ENCODE results near the gene PRKN.

PRKN gene

DNA sequence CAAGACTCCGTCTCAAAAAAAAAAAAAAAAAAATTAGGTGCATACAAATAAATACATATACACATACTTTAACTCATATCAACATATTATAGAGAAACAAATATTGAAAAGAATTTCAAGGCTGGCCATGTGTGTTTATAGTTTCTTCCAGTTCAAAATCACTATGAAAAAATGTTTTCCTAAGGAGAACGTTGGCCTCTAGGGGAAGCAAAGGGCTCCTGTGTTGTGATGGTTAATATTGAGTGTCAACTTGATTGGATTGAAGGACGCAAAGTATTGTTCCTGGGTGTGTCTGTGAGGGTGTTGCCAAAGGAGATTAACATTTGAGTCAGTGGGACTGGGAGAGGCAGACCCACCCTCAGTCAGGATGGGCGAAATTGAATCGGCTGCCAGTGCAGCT lies 1271.7 kb downstream of the PRKN start:
- DNase-seq (ENCODE audit: low read depth, low spot score): no peak
- H3K4me3 ChIP-seq (ENCODE audit: low read depth, low read length): no peak overlapping the region
- TF ChIP-seq, protein P1, sequence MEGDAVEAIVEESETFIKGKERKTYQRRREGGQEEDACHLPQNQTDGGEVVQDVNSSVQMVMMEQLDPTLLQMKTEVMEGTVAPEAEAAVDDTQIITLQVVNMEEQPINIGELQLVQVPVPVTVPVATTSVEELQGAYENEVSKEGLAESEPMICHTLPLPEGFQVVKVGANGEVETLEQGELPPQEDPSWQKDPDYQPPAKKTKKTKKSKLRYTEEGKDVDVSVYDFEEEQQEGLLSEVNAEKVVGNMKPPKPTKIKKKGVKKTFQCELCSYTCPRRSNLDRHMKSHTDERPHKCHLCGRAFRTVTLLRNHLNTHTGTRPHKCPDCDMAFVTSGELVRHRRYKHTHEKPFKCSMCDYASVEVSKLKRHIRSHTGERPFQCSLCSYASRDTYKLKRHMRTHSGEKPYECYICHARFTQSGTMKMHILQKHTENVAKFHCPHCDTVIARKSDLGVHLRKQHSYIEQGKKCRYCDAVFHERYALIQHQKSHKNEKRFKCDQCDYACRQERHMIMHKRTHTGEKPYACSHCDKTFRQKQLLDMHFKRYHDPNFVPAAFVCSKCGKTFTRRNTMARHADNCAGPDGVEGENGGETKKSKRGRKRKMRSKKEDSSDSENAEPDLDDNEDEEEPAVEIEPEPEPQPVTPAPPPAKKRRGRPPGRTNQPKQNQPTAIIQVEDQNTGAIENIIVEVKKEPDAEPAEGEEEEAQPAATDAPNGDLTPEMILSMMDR (IDR thresholded peaks at IDR 0.05; ENCODE audit: low read depth, low read length): no peak
- in situ Hi-C loops (cut with HindIII; ENCODE audit: low sequenced_read_pairs): no loop called here

DNA sequence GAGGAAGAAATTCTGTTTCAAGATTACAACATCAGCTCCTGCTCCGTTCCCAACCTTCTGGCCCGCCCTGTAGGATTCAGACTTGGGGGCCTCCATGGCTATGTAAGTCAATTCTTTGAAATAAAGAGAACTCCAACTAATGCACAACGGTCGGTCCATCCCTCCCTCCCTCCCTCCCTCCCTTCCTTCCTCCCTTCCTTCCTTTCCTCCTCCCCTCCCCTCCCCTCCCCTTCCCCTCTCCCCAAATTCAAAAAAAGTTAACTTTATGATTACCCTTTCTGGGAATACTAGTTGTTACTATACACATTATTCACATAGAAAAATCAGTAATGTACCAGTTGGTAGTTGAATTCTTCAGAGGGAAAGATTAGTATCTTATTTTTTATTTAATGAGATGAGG lies 1274.0 kb downstream of the PRKN start:
- in situ Hi-C loops (cut with HindIII; ENCODE audit: low sequenced_read_pairs): no loop called here
- no peak overlapping the region for H3K4me3 ChIP-seq (ENCODE audit: low read depth, low read length)
- TF ChIP-seq, protein P1 (IDR thresholded peaks at IDR 0.05; ENCODE audit: low read depth, low read length): no peak
- DNase-seq (ENCODE audit: low read depth, low spot score): no peak

DNA sequence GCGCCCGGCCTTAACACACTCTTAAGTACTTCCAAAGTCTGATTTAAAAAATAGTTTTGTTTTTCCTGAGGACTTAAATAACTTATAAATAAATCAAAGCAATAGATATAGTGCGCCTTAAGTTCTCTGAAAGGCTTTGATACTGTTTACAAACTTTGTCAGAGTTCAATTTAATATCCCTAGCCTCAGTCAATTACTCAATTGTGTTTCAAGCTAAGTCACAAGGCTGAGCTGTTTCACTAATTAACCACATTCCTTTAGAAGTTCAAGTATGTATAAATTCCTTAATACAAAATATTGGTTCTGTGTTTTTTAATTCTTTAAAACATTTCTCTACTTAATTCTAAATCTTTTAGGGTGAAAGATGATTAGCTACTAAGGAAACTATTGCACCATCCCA lies 1275.3 kb downstream of the PRKN start:
- in situ Hi-C loops (cut with HindIII; ENCODE audit: low sequenced_read_pairs): no loop called here
- TF ChIP-seq, protein P1 (IDR thresholded peaks at IDR 0.05; ENCODE audit: low read depth, low read length): no peak
- no peak overlapping the region for H3K4me3 ChIP-seq (ENCODE audit: low read depth, low read length)
- DNase-seq (ENCODE audit: low read depth, low spot score): no peak

DNA sequence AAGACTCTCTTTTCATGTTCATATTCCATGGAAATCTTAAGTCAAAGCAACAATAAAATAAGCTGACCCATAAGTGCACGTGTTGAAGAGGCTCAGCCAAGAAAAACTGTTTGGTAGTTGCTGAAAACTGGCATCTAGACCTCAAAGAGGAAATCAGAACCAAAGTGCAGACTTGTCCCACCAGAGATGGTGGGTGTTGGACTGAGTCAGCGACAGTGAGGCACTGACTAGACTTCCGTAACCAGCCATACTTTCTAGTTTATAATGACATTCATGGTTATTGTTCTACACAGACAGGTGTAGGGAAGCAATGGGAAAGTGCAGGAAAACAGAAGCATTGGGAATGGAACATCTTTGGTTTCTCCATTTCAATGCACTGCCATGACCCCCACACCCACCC lies 1278.0 kb downstream of the PRKN start:
- no peak overlapping the region for H3K4me3 ChIP-seq (ENCODE audit: low read depth, low read length)
- TF ChIP-seq, protein P1 (IDR thresholded peaks at IDR 0.05; ENCODE audit: low read depth, low read length): no peak
- DNase-seq (ENCODE audit: low read depth, low spot score): no peak
- in situ Hi-C loops (cut with HindIII; ENCODE audit: low sequenced_read_pairs): no loop called here

DNA sequence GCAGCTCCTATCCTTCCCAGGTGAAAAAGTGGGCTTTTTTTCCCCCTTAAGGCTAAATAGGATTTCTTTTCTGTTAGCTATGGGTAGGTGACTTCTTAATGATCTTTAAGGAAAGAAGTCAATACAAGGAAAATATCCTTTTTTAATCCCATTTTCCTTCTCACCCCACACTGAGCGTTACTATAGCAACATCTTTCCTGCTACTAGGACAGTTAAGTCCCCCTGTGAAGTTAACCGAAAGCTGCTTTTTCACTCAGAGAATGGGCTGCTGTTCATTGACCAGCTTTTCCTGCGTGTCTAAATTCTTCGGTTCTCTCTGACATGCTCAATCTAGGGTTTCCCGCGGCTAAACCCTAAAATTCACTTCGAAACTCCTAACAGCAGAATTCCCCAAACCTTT lies 1280.6 kb downstream of the PRKN start:
- TF ChIP-seq, protein P1 (IDR thresholded peaks at IDR 0.05; ENCODE audit: low read depth, low read length): no peak
- H3K4me3 ChIP-seq (ENCODE audit: low read depth, low read length): no peak overlapping the region
- in situ Hi-C loops (cut with HindIII; ENCODE audit: low sequenced_read_pairs): no loop called here

DNA sequence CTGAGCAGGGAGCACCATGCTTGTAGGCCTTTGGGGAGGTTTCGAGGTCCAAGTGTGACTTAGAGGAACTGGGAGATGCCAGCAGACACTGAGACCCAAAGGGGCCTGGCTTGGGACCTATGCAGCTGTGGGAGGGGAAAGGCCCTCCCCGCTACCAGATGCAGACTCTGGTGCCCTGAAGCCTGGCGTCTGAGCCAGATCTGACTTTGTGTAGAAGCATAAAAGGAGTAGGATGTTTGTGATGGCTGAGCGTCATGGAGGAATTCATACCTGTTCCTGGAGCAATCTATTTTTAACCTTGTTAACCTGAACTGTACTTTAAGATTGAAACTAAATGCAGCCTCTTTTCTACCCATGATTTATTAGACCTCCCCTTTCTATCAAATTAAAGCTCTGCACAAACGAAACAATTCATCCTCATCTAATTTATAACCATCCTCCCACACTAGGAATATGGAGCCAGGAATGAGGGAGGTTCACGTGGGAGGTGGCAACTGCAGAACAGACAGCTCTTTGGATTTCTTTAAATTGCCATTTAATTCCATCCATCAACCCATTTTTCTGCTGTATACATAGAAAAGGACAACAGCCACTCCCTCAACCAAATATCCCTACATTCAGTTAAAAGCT lies 1281.2 kb downstream of the PRKN start:
- TF ChIP-seq, protein P1 (IDR thresholded peaks at IDR 0.05; ENCODE audit: low read depth, low read length): no peak
- no peak overlapping the region for H3K4me3 ChIP-seq (ENCODE audit: low read depth, low read length)
- no peak for DNase-seq (ENCODE audit: low read depth, low spot score)
- in situ Hi-C loops (cut with HindIII; ENCODE audit: low sequenced_read_pairs): no loop called here

More for the DNA sequence above, 1280.6 kb downstream of the PRKN start:
- DNase-seq (ENCODE audit: low read depth, low spot score): no peak

Data from astrocyte of the spinal cord (primary cell).